HepG2 (cell line): ENCODE data around the gene ARHGAP26.

ENCODE experiments used
- POLR2AphosphoS5 ChIP-seq: IDR thresholded peaks from 2 replicates; pipeline ENCODE4 v1.6.1; 2012; ENCODE audit warnings: low read depth, low read length
- ZSCAN9 ChIP-seq: IDR thresholded peaks from 2 replicates; pipeline ENCODE4 v1.6.1; 2016; ENCODE audit warnings: borderline replicate concordance

GRCh38 chr5:142810743-142811290, 40.6 kb downstream of the ARHGAP26 start:
- TF ChIP-seq POLR2AphosphoS5, result no peak
- TF ChIP-seq ZSCAN9, result no peak
